NB4 (cell line): Measurements from ENCODE around the gene CNGA3.

Experiments
- CTCF ChIP-seq: IDR thresholded peaks from one replicate; pipeline ENCODE4 v1.5.1; 2012; ENCODE audit warnings: low read depth, low read length
- MYC ChIP-seq: IDR thresholded peaks from 2 replicates; pipeline ENCODE4 v1.6.1; 2011; ENCODE audit warnings: low read depth, low read length

DNA sequence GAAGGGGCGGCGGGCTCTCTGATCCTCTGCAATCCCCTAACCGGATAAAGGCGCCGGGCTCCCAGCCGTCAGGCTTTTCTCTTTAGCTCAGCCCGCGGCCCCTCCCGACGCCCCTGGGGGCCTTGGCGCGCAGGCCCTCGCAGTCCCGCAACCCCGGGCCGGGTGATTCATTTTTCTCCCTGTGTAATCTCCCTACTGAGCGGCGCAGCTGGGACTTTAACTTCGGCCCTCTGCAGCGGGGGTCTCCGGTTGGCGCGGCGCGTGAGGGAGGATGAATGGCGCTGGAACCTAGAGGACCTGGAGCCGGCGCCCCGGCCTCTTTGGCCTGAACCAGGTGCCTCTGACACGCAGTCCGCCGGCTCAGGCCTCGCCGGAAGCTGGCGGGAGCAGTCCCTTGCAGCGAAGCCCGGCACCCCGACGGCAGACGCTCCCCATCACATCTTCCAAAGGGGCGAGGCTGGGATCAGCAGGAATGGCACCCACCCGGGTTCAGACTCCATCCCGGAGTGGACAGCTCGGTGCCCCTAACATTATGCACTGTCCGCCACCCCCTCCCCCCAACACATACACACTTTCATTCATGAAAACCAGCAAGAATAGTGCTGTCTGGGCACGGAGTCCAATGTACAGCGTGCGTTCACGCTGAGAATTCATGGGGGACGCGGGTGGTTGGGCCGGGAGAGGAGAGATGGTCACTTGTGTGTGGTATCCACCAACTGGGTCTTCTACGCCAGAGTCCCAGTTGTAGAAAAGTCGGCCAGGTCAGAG, 1.2 kb downstream of the CNGA3 start:
- TF ChIP-seq CTCF (no peak), MYC (no peak)
